GM04503 (cell line): ENCODE results near the gene PERM1.

Source experiments
- DNase-seq: peaks from one replicate; pipeline ENCODE4 v3.0.0-alpha.2; 2012; ENCODE audit warnings: low read depth

Gene PERM1

GRCh38 chr1:932776-933602 is 48.9 kb downstream of the PERM1 start:
- DNase-seq = no peak

GRCh38 chr1:932173-932510 is 49.8 kb downstream of the PERM1 start:
- no peak for DNase-seq

- DNase-seq = no peak
Observed at GRCh38 chr1:931380-932172, 50.3 kb downstream of the PERM1 start.

- DNase-seq = no peak
Observed at GRCh38 chr1:930633-931138, 51.2 kb downstream of the PERM1 start.

GRCh38 chr1:929712-930632 is 51.9 kb downstream of the PERM1 start:
- no peak for DNase-seq

- no peak for DNase-seq
Observed at GRCh38 chr1:928825-929661, 52.9 kb downstream of the PERM1 start.

- DNase-seq = no peak
Observed at GRCh38 chr1:927748-928147, 54.1 kb downstream of the PERM1 start.

GRCh38 chr1:927234-927633 is 54.7 kb downstream of the PERM1 start:
- DNase-seq = no peak

GRCh38 chr1:925561-926421 is 56.1 kb downstream of the PERM1 start:
- no peak for DNase-seq
